GM23248 (cell line): ENCODE data around the gene OR51B5. TPM values are rescaled to one million over a fixed set of nuclear protein-coding genes. Genes with fewer than 3 reads are reported as not detected.

ENCODE experiments used
- DNase-seq: peaks from one replicate; pipeline ENCODE4 v3.0.0-alpha.2; 2015
- H2AFZ ChIP-seq: fragments of 200-600 bp; sonication (generic); 2 replicates; pipeline ENCODE4 v1.6.1; 2016; ENCODE audit warnings: antibody characterized with exemption
- H3F3A ChIP-seq: fragments of 200-600 bp; sonication (generic); 2 replicates; pipeline ENCODE4 v1.6.1; 2016; ENCODE audit warnings: mild to moderate bottlenecking, antibody characterized with exemption, mixed run types; ENCODE audit not compliant: insufficient read depth
- H3K27ac ChIP-seq: fragments of 200-600 bp; sonication (generic); 2 replicates; pipeline ENCODE4 v1.5.1; 2016; ENCODE audit warnings: mild to moderate bottlenecking
- H3K27me3 ChIP-seq: fragments of 200-600 bp; sonication (generic); replicated peaks from 2 replicates; pipeline ENCODE4 v1.6.1; 2016; ENCODE audit warnings: mild to moderate bottlenecking; ENCODE audit not compliant: insufficient read depth
- H3K36me3 ChIP-seq: fragments of 200-600 bp; sonication (generic); 2 replicates; pipeline ENCODE4 v1.6.1; 2016; ENCODE audit warnings: low read depth, mild to moderate bottlenecking
- H3K4me1 ChIP-seq: fragments of 200-600 bp; sonication (generic); 2 replicates; pipeline ENCODE4 v1.6.1; 2016; ENCODE audit warnings: mild to moderate bottlenecking; ENCODE audit not compliant: insufficient read depth
- H3K4me2 ChIP-seq: fragments of 200-600 bp; sonication (generic); one replicate; pipeline ENCODE4 v1.6.1; 2016; ENCODE audit warnings: mild to moderate bottlenecking; ENCODE audit not compliant: unreplicated experiment
- H3K4me3 ChIP-seq: fragments of 200-600 bp; sonication (generic); 2 replicates; pipeline ENCODE4 v1.5.1; 2016; ENCODE audit warnings: mild to moderate bottlenecking
- H3K79me2 ChIP-seq: fragments of 200-600 bp; sonication (generic); 2 replicates; pipeline ENCODE4 v1.6.1; 2016; ENCODE audit warnings: mild to moderate bottlenecking; ENCODE audit not compliant: insufficient read depth
- H3K9ac ChIP-seq: fragments of 200-600 bp; sonication (generic); 2 replicates; pipeline ENCODE4 v1.6.1; 2016; ENCODE audit warnings: mild to moderate bottlenecking
- H3K9me2 ChIP-seq: fragments of 200-600 bp; sonication (generic); 2 replicates; pipeline ENCODE4 v1.6.1; 2016; ENCODE audit warnings: mixed run types, mild to moderate bottlenecking, moderate library complexity; ENCODE audit not compliant: insufficient read depth
- H3K9me3 ChIP-seq: fragments of 200-600 bp; sonication (generic); one replicate; pipeline ENCODE4 v1.6.1; 2017; ENCODE audit warnings: low read depth
- H4K20me1 ChIP-seq: fragments of 200-600 bp; sonication (generic); 2 replicates; pipeline ENCODE4 v1.6.0; 2016; ENCODE audit not compliant: insufficient read depth
- EZH2 ChIP-seq: fragments of 200-600 bp; sonication (generic); IDR thresholded peaks from 2 replicates; pipeline ENCODE4 v1.6.1; 2018; ENCODE audit warnings: antibody characterized with exemption, mild to moderate bottlenecking; ENCODE audit not compliant: insufficient read depth, poor library complexity, severe bottlenecking
- EZH2phosphoT487 ChIP-seq: fragments of 200-600 bp; sonication (generic); IDR thresholded peaks from 2 replicates; pipeline ENCODE4 v1.6.1; 2018; ENCODE audit warnings: antibody characterized with exemption, moderate library complexity, mild to moderate bottlenecking, low read depth; ENCODE audit not compliant: insufficient read depth
- WGBS, 2 experiments: methylation state at CpG; one replicate each; pipeline ENCODE4 v1.1.6; 2015 to 2017; ENCODE audit warnings: low lambda C conversion rate in 2 of 2, low coverage in 1 of 2; ENCODE audit errors: missing lambda C conversion rate in 2 of 2; 5-methylcytosine and 5-hydroxymethylcytosine counted together
- in situ Hi-C: fragments of 300-500 bp; cut with MboI; formaldehyde crosslinking; loops from 2 replicates; pipeline ENCODE4 v1.15.0; 2020
- polyA plus RNA-seq: library from polyadenylated mRNA; unstranded; fragments of >200 nt; fragmentation: Nextera tagmentation; extraction: Ambion mirVana; gene quantifications from 2 replicates; pipeline ENCODE4 v1.2.1, GENCODE V29; 2016
- total RNA-seq: library from RNA; depleted of rRNA; stranded (reverse); fragments of >200 nt; shearing (Covaris generic); gene quantifications from 2 replicates; pipeline ENCODE4 v1.2.3, GENCODE V29; 2014

OR51B5 gene
- total and polyA plus RNA-seq, 2 experiments from 2014 or later: not detected

- Histone ChIP-seq H3K27ac (peak overlapping the region; percentile 20), H3K9me3 (no peaks in the 10 kb centered on the region), H4K20me1 (no peaks in the 10 kb centered on the region), H3K4me3 (no peak overlapping the region), H3K4me1 (peaks cover 20% of the 10 kb centered on the region), H3K9ac (no peak overlapping the region), H3K79me2 (no peaks in the 10 kb centered on the region), H3K27me3 (no peaks in the 10 kb centered on the region), H3F3A (0 out of 2 replicates have a peak, but pooled peaks cover 20% of the 10 kb centered on the region), H3K9me2 (0 out of 2 replicates have a peak, but pooled peaks cover 4% of the 10 kb centered on the region), H3K4me2 (peak overlapping the region; percentile 6), H2AFZ (peak overlapping the region; percentile 55; the same call in 1 of the 2 replicates), H3K36me3 (no peaks in the 10 kb centered on the region)
- in situ Hi-C loops: no loop called here
- WGBS, 2 experiments: 89 to 97% methylated on average over 1 of the region's 1 CpG
- TF ChIP-seq EZH2phosphoT487: no peak
- TF ChIP-seq EZH2: no peak
- peak; percentile 60 for DNase-seq
These were observed 39.3 kb downstream of the OR51B5 start for GRCh38 chr11:5304046-5304445.

- Histone ChIP-seq H3K4me2 (peak overlapping the region; percentile 44), H3F3A (0 out of 2 replicates have a peak, but pooled peaks cover 20% of the 10 kb centered on the region), H3K36me3 (no peaks in the 10 kb centered on the region), H3K27me3 (no peaks in the 10 kb centered on the region), H3K9me2 (0 out of 2 replicates have a peak, but pooled peaks cover 4% of the 10 kb centered on the region), H3K9me3 (no peaks in the 10 kb centered on the region), H4K20me1 (no peaks in the 10 kb centered on the region), H3K4me3 (no peak overlapping the region), H2AFZ (no peak overlapping the region), H3K79me2 (no peaks in the 10 kb centered on the region), H3K27ac (peak overlapping the region; percentile 20; the same call in 1 of the 2 replicates), H3K9ac (no peak overlapping the region), H3K4me1 (peaks cover 20% of the 10 kb centered on the region)
- no peak for DNase-seq
- TF ChIP-seq EZH2 (no peak), EZH2phosphoT487 (no peak)
- in situ Hi-C loops: no loop called here
- WGBS, 2 experiments: 76% methylated on average over 5 of the region's 5 CpGs
These were observed 39.7 kb downstream of the OR51B5 start for GRCh38 chr11:5303626-5304025.

GRCh38 chr11:5301846-5302245 is 41.5 kb downstream of the OR51B5 start, which contains the start of gene OR51B4:
TSS of gene OR51B4 (minus strand) at chr11:5301946. CDS start at chr11:5301946, 0 bp downstream.
- Histone ChIP-seq H3K79me2 (no peaks in the 10 kb centered on the region), H3K9ac (no peak within 1 kb of the TSS), H3K4me3 (no peak within 1 kb of the TSS), H3K36me3 (no peaks in the 10 kb centered on the region), H3K27me3 (no peaks in the 10 kb centered on the region), H3K9me2 (no peaks in the 10 kb centered on the region), H2AFZ (no peak within 1 kb of the TSS), H4K20me1 (no peaks in the 10 kb centered on the region), H3F3A (0 out of 2 replicates have a peak, but pooled peaks cover 20% of the 10 kb centered on the region), H3K27ac (no peak within 1 kb of the TSS), H3K4me1 (peaks cover 28% of the 10 kb centered on the region), H3K4me2 (no peak within 1 kb of the TSS), H3K9me3 (no peaks in the 10 kb centered on the region)
- 78 to 79% methylated on average over 2 of the region's 2 CpGs for WGBS, 2 experiments
- no peak for DNase-seq
- in situ Hi-C loops: no loop called here
- no peak for TF ChIP-seq EZH2
- no peak for TF ChIP-seq EZH2phosphoT487

DNA sequence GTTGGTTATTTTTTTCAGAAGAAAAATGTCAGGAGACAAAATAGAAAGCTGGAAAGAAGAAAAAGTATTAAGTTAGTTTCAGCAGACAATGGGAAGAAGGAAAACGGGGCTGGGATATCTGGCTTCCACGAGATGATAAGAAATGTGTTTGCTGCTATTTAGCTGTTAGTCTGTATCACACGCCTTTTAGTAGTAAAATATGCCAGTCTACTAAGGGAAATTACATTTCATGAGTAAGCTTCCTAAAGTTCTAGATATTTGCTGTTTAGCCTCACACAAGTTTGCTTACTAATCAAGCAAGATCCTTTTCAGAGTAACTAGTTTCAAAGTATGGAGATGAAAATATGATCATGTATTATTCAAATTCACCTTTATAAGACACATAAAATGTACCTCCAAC is 43.1 kb downstream of the OR51B5 start:
- WGBS, 2 experiments: 66 to 67% methylated on average over 3 of the region's 3 CpGs
- Histone ChIP-seq H3K4me2 (no peak overlapping the region), H3K27me3 (no peaks in the 10 kb centered on the region), H3F3A (0 out of 2 replicates have a peak, but pooled peaks cover 20% of the 10 kb centered on the region), H3K27ac (no peak overlapping the region), H3K9me2 (no peaks in the 10 kb centered on the region), H3K79me2 (no peaks in the 10 kb centered on the region), H4K20me1 (no peaks in the 10 kb centered on the region), H3K9me3 (no peaks in the 10 kb centered on the region), H2AFZ (peak overlapping the region; percentile 31; the same call in 1 of the 2 replicates), H3K4me3 (no peak overlapping the region), H3K4me1 (peaks cover 28% of the 10 kb centered on the region), H3K36me3 (no peaks in the 10 kb centered on the region), H3K9ac (no peak overlapping the region)
- DNase-seq: peak; percentile 31
- no peak for TF ChIP-seq EZH2
- TF ChIP-seq EZH2phosphoT487: no peak
- in situ Hi-C loops: no loop called here
